Smooth muscle cell of the brain vasculature (primary cell): ENCODE measurements around the gene AGAP3.

ENCODE experiments used
- DNase-seq: peaks from one replicate; pipeline ENCODE4 v3.0.0-alpha.2; 2012; ENCODE audit warnings: low read depth, low spot score

The AGAP3 gene

DNA sequence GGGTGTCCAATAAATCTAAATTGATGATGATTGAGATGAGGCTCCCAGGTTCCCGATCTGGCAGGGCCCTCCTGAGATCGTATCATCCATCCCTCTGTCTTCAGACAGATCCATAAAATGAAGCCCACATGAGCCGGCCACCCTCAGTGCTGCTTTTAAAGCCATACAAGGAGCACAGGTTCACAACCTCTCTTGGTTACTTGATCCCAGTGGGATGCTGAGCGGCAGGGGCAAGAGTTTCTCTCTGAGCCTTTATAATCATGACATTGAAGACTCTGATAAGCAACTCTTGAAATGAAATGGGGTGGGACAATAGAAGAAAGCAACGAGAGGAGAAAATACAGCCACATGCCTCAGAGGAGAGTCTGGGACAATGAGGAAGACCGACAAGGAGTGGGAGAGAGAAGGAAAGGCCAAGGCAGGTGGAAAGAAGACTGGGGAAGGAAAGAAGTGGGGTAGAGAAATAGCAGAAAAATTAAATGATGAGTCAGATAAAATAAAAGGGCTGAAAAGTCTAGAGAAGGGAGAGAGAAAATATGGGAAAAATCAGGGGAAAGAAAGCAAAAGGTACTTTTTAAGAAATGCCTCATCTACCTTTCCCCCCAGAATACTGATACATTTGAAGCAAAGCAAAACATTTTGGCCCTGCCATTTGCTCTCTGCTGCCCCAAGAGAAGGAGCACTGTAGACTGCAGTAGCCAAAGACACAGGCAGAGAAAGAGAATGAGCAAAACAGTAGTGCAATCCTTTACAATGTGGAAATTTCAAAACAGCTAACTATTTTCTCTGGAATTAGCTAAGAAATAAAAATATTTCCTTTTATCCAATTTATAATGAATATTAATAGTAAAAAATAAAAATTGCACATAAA, 66.6 kb downstream of the AGAP3 start:
- no peak for DNase-seq

DNA sequence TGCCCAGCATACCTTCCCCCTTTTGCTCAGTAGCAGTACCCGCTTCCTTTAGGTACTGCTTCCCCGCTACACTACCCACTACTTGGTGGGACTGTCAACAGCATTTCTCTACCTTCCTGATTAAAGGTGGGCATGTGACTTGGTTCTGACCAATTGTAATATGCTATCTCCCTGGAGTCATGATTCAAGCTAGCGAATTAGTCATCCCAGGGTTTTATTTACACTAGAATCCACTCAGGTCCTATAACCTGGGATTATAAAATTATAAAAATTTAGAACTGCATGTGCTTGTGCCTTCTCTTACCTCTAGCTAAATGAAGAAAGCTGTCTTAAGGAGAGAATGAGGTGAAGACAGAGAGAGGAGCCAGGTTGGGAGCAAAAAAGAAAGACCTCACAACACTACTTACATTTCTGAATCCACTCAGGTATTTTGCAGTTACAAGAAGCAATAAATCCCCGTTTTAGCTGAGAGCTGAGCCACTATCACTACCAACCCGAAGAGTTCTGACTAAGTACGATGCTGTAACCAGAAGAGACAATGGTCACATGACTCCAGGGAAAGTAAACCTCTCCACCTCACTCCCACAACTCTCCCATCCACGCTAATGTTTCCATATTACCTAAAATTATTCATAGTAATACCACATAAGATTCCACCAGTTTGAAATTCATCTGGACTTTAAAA, 71.5 kb downstream of the AGAP3 start:
- DNase-seq: no peak

DNA sequence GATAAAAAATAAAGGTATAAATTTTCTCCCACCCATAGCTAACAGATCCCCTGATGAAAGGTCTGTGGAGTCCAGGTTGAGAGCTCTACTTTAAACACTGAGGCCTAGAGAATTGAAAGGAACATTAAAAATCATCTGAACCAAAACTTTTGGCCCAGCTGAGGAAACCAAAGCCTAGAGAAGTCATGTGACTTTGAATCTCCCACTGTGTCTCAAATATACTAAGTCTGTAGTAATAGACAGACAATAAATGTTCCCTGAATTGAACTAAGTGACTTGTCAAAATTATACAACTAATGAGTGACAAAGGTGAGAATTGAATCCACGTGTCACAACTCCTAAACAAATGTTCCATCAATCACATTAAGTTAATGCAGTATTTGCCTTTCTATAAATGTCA, 75.5 kb downstream of the AGAP3 start:
- DNase-seq: no peak

DNA sequence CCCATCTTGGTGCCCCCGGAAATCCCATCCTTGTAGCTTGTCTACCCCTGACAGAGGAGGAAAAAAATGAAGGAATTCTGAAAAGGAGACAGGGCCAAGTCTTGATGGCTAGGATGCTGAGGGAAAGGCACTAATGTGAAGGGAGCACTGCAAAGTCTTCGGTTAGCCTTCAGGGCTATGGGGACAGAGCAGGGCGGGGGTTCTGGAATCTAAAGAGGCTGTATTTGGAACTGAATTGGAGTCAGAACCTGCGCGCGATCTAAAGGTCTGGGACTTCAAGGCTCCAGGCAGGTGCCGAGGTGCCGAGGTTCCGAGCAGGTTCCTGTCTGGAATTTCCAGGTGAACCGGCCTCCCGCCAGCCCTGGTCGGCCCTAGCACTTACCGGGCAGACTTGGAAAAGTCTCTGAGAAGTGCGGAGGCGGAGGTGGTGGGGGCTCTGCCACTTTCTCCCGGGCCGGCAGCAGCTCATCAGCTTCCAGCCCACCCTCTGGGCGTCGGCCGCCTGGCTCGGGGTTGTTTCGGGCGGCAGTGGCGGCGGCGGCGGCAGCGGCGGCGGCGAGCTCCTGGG, 80.4 kb downstream of the AGAP3 start:
- no peak for DNase-seq

DNA sequence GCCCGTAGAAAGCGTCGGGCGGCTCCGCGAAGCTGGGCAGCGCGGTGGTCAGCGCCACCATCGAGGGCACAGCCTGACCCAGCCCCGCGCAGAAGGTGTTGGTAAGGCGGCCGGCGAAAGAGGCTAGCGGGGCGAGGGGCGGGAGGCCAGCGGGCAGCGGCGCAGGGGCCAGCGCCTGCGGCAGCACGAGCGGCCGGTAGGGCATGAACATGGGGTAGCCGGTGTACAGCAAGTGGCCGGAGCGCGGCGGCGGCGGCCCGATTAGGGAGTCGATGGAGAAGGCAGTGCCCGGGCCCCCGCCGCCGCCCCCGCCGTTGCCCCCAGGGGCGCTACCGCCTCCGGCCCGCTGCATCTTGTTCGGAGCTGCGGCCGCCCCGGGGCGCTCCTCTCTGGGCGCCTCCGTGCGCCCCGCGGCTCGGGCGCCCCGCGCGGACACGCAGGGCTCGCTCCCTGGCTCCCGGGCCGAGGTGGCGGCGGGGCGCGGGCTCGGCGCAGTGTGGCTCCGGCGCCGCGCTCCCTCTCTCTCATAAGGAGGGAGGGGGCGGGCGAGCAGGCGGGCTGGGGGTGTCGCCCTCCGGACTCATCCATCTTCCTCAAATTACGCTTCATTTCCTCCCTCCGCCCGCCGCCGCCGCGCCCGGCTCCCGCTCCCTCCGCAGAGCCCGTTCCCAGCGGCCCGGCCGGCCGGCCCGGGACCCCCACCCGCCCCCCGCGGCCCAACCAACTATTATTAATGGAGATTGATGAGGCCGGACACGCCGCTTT, 81.1 kb downstream of the AGAP3 start, which contains the start of gene GBX1:
TSS of gene GBX1 (minus strand) at position 498 of the 765 bp plus-strand sequence. CDS start at position 352, 146 bp downstream.
- DNase-seq: no peak

DNA sequence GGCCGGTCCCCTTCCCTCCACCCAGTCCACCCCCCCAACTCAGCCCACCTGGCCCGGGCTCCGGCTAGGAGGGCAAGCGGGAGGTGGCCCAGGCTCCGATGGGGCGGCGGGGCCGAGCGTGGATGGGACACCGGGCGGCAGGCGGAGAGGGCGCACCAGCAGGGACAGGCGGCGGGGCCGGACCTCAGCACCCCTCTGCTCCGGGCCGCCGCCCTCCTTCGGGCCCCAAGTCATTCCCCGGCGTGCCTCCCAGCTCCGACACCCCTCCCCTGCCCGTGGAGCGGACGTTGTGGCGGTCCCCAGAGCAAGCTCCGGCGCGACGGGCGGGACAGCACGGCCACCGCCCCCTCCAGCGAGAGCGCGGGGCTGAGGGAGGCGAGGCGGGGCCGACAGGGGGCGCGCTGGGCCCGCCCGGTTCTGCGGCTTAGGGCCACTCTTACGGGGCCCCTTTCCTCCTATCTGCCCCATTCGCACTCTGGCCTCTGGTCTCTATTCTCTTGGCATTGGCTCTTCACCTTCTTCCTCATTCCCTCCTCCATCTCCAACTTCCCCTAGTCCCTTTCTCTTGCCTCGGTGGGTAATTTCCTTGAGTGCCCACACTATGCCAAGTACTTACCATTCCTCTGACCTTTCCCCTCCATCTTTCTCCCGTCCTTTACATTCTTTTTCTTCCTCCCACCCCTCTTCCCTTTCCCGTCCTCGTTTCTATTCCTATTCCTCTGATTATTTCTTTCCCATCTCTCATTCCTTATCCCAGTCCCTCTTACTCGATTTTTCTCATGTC, 81.9 kb downstream of the AGAP3 start:
- no peak for DNase-seq

DNA sequence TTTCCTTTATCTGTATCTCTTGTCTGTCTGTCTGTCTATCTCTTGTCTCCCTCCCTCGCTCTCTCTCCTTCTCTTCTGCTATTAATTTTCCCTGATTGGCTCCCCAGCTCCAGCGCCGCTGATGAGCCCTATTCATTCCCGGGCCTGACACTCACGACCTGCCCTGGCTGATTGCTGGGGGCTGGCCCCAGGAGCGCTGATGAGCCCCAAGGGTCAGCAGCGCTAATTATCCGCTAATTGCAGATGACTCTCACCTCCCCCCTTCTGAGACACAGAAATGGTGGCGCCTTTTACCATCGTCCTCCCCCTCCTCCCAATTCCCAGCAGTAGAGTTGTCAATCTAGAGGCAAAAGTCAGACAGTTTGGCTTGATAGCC, 82.5 kb downstream of the AGAP3 start:
- DNase-seq: no peak

DNA sequence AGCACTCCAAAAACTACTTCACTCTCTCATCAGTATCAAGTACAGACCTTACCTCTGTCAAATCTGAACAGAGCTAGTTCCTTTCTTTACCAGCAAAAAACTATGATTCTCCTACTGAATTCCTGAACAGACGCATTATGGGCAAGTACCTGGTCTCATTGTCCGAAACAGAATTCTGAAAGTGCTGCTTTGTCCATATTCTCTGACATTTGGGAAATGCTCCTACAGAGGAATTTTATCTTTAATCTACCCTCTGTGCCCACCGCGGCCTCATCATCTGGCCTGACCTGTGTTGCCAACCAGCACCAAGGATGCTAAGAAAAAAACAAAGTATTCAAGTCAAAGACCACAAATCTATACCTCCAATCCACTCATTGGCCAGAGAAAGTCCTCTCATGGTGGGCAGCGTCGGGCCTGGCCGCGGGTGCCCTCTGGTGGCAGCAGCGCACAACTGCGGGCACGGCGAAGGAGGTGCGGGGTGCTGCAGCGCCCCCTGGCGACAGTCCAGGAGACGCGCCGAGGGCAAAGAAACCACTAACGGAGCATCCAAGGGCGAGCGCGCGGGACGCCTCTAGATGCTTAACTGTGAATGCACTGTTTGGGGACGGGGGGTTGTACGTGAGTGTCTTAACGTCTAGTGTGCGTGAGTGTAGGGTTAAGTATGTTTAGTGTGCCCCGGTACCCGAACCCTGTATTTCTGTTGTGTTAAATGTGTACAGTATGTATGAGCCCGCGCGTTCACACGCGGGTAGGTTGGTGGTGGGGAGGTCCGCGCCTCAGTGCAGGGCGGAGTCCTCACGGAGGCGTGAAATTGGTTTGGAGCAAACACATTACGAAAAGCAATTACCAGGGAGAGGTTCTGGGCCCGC, 86.2 kb downstream of the AGAP3 start:
- DNase-seq: peak; percentile 13

DNA sequence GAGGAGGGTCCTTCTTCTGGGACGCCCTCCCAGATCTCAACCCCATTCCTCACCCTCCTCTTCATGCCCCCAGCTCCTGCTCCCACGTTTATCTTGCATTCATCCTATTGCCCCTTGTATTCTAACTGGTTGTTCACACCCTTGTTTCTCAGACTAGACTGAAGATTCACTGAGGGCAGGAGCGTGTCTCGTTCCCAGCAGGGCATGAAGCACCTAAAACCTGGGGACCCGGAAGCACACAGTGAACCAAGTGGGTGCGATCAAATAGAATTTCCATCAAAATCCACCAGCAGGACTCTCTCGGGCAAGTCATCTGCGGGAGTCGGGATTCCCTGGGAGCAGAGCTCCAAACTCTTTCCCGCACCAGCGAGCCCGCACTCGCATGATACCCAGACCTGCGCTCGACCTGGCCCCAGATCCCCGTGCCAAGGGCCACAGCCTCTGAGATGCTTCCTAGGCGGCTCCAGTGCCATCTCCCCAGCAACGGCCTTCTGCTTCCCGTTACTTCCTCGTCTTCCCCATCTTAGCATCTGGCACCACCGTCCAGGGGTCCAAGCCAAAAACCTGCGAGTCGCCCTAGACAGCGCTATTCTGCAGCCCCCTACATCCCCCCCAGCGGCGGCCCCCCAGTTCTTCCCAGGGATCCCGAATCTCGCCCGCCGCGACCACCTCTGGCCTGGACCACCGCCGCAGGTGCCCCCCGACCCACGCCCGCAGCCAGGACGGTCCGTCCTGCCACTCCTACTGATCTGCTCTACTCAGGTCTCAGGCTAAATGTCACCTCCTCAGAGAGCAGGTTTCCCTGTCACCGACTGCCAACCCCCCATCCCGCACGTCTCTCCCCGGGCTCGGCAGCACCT, 87.3 kb downstream of the AGAP3 start:
- no peak for DNase-seq

DNA sequence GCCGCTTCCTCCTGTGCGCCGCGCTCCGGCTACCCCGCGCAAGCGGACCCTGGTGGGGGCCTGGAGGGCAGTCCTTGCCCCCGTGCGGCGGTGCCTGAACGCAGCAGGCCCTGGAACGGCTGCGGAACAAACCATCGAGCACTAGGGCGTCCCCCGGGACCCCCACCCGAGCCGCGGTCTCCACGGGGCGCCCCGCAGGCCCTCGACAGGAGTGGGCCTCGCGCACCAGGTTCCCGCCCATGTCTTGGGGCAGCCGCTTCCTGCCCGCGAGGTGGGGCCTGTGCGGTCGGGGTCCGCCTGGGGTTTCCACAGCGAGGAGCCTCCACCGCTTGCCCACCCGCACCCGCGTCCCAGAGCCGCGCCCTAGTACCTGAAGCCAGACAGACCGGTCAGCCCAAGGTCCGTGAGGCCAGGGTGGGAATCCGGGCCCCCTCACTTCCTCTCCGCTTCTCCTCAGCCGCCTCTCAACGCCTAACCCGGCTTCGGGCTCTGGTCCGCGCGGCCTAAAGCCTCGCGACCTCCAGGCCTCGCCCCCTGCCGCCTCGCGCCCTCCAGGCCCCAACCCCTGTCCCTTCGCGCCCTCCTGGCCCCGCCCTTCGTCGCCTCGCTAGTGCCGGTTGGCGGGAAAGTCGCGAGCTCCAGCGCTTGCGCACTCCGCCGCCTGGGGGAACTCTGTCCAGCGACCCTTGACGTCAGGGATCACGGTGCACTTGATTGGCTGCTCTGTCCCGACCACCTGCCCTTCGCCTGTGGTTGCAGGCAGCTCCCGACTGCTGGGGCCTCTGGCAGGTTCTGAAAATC, 88.2 kb downstream of the AGAP3 start:
- DNase-seq: no peak

DNA sequence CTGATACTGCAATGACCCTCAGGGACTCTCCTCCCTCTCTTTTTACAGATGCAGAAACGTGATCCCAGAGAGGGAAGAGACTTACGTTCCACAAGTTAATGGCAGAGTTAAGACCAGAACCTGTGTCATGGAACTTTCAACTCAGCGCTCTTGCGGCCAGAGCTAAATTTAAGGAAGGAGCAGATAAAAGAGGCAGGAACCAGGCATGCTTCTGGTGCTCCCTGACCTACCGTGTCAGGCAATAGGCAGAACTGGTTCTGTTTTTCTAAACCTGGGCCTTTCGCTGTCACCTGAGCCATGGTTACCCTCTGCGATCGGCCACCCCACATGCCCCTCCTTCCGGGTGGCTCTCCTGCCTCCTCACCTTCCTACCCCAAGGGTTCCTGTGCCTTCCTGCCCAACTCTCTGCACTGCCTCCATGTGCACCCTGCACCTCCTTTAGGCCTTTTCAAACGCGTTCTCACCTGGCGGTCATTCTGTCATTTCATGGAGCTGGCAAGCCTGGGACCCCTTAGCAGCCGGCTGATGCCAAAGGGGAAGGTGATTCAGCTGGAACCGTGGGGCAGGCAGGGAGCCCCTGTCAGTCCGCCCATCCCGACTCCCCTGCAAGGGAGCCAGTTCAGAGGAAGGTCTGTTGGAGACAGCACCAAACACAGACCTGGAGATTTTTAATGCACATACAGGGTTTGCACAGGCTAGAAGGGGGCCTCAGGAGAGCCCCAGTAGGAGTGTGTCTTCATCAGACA, 88.9 kb downstream of the AGAP3 start:
- DNase-seq: no peak

DNA sequence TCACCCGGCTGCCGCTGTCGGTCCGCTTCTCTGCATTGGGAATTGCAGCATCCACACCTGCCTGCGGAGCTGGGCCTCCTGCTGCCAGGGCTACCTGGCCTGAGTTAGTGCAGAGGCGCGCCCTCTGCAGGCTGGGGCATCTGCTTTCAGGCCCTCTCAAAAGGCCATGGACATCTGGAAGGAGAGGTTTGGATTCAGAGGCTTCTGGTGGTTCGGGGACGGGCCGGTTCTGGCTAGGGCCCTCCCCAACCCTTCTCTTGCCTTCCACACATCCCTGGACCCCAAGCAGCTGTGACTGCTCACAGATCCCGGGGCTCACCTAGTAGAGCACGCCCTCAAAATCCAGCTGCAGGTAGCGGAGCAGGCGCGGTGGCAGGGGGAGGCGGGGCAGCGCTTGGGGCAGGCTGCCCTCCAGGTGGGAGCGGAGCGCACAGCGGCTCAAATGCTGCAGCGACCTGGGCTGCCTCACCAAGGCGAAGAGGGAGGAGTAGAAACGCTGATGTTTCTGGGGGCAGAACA, 89.6 kb downstream of the AGAP3 start:
- DNase-seq: no peak

DNA sequence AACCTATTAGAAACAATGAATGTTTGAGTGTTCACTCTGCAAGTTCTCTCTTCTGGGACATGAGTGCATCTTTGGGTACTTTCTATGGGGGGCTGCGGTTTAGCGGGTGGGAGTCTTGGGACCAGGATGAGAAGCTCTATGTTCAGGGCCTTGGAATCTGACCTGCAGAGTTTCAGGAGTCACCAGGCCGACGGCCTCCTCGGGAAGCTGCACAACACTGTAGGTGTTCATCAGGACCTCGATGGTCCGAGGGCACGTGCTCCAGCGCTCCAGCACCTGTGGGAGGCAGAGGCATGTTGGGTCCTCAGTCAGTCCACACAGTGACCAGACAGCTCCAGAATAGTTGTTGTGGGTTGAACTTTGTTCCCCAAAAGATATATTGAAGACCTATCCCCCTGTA, 90.1 kb downstream of the AGAP3 start:
- no peak for DNase-seq

DNA sequence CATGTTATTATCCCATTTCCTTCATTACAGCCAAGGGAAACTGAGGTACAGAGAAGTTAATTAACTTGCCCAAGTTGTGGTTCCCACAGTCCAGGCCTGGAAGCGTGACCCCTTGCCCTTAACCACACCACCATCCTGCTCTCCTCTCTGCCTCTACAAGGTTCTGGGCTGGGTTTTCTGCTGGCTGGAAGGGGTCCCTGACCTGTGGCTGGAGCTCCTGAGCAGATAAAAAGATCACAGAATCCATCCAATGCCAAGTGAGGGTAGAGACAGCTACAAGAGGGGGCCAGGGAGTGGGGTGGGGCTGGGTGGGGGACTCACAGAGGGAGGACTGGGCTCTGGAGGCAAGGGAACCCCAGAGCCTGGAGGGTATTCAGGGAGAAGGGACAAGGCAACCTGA, 91.0 kb downstream of the AGAP3 start:
- DNase-seq: no peak

DNA sequence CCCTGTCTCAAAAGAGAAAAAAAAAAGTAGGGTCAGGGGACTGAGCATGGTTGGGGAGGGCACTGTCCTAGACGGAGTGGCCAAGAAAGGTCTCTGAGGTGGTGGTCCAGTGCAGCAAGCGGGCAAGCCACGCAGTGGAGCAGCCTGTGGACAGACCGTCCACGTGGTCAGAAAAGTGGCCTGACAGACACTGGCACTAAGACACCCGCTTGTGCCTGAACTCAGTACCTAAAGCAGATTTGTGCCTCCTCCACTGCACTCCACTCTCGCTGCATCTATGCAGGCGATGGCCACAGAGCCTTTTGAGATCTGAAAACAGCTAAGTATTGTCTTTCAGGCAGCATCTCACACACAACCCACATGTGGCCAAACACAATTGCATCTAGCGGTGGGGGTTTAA, 92.0 kb downstream of the AGAP3 start:
- no peak for DNase-seq

DNA sequence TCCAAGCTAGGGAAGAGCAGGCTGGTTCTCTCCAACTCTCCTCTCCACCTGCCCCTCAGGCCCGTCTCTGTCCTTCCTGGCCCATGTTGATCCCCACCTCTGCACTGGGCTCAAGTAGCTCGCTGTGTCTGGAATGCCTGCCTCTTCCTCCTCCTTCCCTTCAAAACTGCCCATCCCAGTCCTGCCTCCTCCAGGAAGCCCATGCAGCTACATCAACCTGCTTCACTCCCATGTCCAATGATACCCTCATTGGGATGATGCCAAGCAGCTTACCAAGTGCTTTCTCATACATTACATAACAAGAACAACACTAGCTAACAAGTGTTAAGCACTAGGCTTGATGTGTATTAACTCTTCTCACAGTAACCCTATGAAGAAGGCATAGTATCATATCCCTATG, 92.6 kb downstream of the AGAP3 start:
- no peak for DNase-seq

DNA sequence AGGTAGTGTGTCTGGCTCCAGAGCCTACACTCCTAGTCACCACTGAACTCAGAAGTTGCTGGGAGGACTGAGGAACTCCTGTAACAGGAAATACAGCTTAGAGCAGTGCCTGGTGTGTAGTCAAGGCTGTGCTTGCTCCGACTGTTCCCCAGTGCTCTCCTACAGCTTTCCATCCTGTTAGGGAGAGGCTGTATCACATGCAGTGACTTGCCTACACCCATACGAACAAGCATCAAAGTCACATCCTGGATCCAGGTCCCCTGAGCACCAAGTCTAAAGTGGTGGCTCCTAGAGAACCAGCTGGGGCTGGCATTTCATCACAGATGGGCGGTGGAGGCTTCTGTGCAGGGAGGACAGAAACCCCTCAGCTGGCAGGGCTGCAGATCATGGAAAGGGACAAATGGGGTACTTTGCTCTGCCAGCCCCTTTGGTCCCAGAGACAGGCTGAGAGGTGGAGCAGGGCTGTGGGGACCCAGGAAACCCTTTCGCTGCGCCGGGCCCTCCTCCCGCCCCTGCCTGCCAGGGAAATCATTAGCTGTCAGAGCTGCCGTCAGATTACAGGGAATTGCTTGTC, 93.1 kb downstream of the AGAP3 start:
- DNase-seq: no peak
